ENCODE results near the gene KCNIP2. TPM values are rescaled to one million over a fixed set of nuclear protein-coding genes. Genes with fewer than 3 reads are reported as not detected.

Gene KCNIP2
- total RNA-seq, 4 donors from 2014 or later = 1.3 to 20.3 (median 4.8) TPM

DNA sequence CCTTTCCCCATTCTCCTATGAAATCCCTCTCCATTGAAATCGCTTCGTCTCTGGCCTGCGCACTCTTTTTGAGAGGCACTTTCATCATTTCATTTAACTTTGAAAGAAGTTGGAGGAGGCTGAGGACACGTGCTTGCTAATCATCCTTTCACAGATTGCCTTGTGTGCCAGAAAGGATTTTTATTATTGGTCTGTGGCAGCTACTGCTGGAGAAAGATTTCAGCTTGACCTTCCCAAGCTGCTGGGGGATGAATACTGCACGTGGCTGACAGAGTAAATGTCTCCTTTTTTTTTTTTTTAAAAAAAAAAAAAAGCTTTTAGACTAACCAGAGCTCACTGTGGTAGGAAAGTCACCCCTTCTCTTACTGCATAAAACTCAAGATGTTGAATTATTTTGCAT, 44.2 kb upstream of the KCNIP2 start:
- no peaks in the 10 kb centered on the region for H3K9me3 ChIP-seq
- 92% methylated on average over 5 of the region's 5 CpGs for WGBS
- TF ChIP-seq EP300 (IDR thresholded peaks at IDR 0.05) (no peak), POLR2A (IDR thresholded peaks at IDR 0.05) (no peak), POLR2AphosphoS5 (IDR thresholded peaks at IDR 0.05) (no peak)
- TF ChIP-seq, protein P1, sequence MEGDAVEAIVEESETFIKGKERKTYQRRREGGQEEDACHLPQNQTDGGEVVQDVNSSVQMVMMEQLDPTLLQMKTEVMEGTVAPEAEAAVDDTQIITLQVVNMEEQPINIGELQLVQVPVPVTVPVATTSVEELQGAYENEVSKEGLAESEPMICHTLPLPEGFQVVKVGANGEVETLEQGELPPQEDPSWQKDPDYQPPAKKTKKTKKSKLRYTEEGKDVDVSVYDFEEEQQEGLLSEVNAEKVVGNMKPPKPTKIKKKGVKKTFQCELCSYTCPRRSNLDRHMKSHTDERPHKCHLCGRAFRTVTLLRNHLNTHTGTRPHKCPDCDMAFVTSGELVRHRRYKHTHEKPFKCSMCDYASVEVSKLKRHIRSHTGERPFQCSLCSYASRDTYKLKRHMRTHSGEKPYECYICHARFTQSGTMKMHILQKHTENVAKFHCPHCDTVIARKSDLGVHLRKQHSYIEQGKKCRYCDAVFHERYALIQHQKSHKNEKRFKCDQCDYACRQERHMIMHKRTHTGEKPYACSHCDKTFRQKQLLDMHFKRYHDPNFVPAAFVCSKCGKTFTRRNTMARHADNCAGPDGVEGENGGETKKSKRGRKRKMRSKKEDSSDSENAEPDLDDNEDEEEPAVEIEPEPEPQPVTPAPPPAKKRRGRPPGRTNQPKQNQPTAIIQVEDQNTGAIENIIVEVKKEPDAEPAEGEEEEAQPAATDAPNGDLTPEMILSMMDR (IDR thresholded peaks at IDR 0.05) = no peak

DNA sequence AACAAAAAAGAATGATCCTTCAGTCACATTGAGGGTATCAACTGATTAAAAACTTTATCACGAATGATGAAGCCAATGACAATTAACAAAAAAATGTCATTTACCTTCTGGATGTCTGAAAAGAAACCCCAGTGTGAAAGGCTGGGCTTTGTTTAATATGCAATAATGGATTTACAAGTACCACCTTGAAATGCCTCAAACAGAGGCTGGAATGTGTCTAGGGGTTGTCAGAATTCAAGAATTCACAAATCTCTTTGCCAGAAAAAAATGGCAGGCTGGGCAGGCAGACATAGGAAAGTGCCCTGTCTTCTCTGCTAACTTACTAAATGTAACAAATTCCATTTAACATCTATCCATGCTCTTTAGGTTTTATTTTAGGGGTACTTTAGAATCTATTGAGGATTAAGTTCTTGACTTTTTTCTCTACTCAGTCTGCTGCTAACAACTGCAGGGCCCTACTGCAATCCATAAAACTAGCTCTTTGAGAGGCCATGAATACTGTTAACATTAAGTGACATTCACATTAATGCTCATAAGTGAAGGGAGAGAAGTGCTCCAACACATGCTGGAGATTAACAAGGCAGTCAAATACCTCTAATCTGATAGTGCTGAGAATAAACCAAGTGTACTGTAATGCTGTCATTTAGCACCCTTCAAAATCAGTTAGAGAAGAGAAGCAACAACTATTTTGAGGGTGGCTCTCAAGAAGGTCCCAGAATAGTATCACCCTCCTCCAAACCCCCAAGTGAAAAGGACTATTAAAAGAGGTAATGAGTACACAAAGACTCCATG, 43.1 kb upstream of the KCNIP2 start:
- 82% methylated on average over 1 of the region's 1 CpG for WGBS
- Histone ChIP-seq H3K27ac (no peak overlapping the region), H3K36me3 (peaks cover 10% of the 10 kb centered on the region), H3K4me3 (no peak overlapping the region), H3K27me3 (no peaks in the 10 kb centered on the region), H3K9me3 (no peaks in the 10 kb centered on the region), H3K4me1 (no peaks in the 10 kb centered on the region)
- DNase-seq (ENCODE audit: low spot score in 2 of 2) = no peak
- TF ChIP-seq POLR2AphosphoS5 (IDR thresholded peaks at IDR 0.05) (no peak), EP300 (IDR thresholded peaks at IDR 0.05) (no peak), POLR2A (IDR thresholded peaks at IDR 0.05) (no peak)
- TF ChIP-seq, protein P1 (IDR thresholded peaks at IDR 0.05) = no peak

More for the DNA sequence above, 44.2 kb upstream of the KCNIP2 start:
- Histone ChIP-seq H3K27ac (no peak overlapping the region), H3K27me3 (no peaks in the 10 kb centered on the region), H3K4me3 (no peak overlapping the region), H3K4me1 (no peaks in the 10 kb centered on the region), H3K36me3 (peaks cover 10% of the 10 kb centered on the region)
- no peak for DNase-seq (ENCODE audit: low spot score in 2 of 2)

DNA sequence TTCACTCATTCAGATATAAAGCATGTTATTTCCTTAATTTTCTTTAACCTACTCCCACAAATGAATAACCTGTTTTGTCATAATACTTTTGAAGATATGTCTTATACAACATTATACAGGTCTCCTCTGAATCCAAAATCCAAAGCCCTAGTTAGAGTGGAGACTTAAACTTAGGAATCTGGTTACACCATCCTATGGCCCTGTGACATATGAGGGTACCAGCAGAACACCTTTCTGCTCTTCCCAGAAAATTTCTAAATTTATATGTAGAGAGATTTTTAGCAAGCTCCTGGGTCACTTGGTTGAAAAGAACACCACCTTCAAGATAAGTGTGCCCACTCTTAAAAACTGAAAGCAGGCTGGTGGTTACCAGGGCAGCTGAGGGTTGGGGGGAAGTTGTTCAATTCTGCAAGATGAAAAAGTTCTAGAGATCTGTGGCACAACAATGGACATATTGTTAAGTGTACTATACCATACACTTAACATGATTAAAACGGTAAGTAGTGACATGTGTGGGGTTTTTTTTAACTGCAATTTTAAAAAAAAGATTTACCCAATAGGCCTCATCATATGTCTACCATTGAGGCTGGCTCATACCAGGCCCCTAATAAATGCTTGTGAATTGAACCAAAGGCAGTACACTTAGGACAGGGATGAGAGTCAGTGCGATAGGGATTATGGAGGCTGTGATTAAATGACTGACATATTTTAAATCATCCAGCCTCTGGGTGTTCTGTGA, 37.6 kb upstream of the KCNIP2 start:
- H3K27me3 ChIP-seq = no peaks in the 10 kb centered on the region
- no peak overlapping the region for H3K4me3 ChIP-seq
- H3K36me3 ChIP-seq = peaks cover 14% of the 10 kb centered on the region
- no peaks in the 10 kb centered on the region for H3K4me1 ChIP-seq
- WGBS = 80% methylated on average over 2 of the region's 2 CpGs
- no peak overlapping the region for H3K27ac ChIP-seq
- no peaks in the 10 kb centered on the region for H3K9me3 ChIP-seq
- TF ChIP-seq, protein P1 (IDR thresholded peaks at IDR 0.05) = no peak
- no peak for DNase-seq (ENCODE audit: low spot score in 2 of 2)

DNA sequence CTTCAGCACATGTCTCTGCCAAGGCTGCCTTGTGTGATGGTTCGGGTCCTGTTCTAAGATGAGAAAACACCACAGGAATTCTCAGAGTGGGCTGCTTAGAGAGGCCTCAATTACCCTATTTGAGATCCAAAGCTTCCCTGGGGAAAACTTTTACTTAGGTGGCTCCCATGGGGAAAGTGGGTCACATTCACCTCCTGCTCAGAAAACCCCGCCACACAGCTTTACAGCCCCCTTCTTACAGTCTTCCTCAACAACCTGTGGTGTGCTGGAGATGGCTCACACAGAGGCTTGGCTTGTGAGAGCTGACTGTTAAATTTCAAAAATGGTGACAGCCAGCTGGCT, 36.6 kb upstream of the KCNIP2 start:
- DNase-seq (ENCODE audit: low spot score in 2 of 2) = no peak
- Histone ChIP-seq H3K9me3 (no peaks in the 10 kb centered on the region), H3K4me3 (no peak overlapping the region), H3K4me1 (no peaks in the 10 kb centered on the region), H3K36me3 (peaks cover 13% of the 10 kb centered on the region), H3K27ac (no peak overlapping the region), H3K27me3 (no peaks in the 10 kb centered on the region)
- 83% methylated on average over 2 of the region's 2 CpGs for WGBS
- TF ChIP-seq EP300 (IDR thresholded peaks at IDR 0.05) (no peak), POLR2A (IDR thresholded peaks at IDR 0.05) (no peak), POLR2AphosphoS5 (IDR thresholded peaks at IDR 0.05) (no peak)
- TF ChIP-seq, protein P1 (IDR thresholded peaks at IDR 0.05) = no peak

DNA sequence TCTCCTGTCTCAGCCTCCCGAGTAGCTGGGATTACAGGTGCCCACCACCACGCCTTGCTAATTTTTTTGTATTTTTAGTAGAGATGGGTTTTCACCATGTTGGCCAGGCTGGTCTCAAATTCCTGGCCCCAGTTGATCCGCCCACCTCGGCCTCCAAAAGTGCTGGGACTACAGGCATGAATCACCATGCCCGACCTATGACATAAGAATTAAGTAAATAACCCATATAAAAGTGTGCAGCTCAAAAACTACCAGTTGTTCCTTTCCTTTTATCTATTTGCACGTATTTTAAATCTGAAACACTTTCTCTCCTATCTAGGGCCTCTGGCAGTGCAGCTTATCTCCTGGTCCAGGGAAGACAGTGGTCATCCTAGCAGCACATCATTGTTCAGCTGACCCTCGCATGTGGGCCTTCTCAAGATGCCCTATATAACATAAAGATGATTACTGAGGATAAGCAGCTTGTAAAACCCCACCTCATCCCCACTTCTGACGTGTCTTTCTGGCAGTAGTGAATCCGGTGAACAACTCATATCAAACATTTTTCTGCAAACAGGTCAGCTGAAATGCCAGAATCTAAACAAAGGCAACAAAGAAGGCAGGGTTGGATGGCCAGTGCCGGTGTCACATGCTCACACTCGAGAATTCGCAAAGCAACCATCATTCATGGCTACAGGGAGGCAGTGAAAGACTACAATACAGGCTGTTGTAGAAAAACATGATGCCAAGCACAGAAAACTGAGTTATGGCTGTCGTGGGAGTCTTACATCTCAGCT, 36.0 kb upstream of the KCNIP2 start:
- Histone ChIP-seq H3K36me3 (peaks cover 13% of the 10 kb centered on the region), H3K4me1 (no peaks in the 10 kb centered on the region), H3K27ac (no peak overlapping the region), H3K27me3 (no peaks in the 10 kb centered on the region), H3K4me3 (no peak overlapping the region), H3K9me3 (no peaks in the 10 kb centered on the region)
- DNase-seq (ENCODE audit: low spot score in 2 of 2) = no peak
- WGBS = 90% methylated on average over 13 of the region's 13 CpGs
- TF ChIP-seq, protein P1 (IDR thresholded peaks at IDR 0.05) = no peak
- TF ChIP-seq POLR2AphosphoS5 (IDR thresholded peaks at IDR 0.05) (no peak), POLR2A (IDR thresholded peaks at IDR 0.05) (no peak), EP300 (IDR thresholded peaks at IDR 0.05) (no peak)
